GM18511 (cell line): ENCODE data around the gene SLC22A16.
"Not testable (repeated sequence)": the region's sequence is repeated elsewhere in the genome, so short reads cannot be mapped to it uniquely, and the experiment has no call there.

Source experiments
- ATAC-seq: cut with Tn5 transposase; IDR thresholded peaks from one replicate; pipeline ENCODE4 v1.9.1; 2021; ENCODE audit warnings: mild to moderate bottlenecking, moderate library complexity; ENCODE audit not compliant: unreplicated experiment

Gene SLC22A16

GRCh38 chr6:110476046-110476849 lies at the start of gene SLC22A16:
Gene SLC22A16, minus strand, starts transcription at chr6:110476613. Its CDS starts 39 bp downstream, at chr6:110476574.
- no peak for ATAC-seq

- ATAC-seq = no peak
These were observed 48.6 kb upstream of the SLC22A16 start for GRCh38 chr6:110525001-110525400.

GRCh38 chr6:110524305-110524704 lies 47.9 kb upstream of the SLC22A16 start:
- no peak for ATAC-seq

GRCh38 chr6:110523451-110524021 lies 47.1 kb upstream of the SLC22A16 start:
- ATAC-seq = no peak

GRCh38 chr6:110522427-110522826 lies 46.0 kb upstream of the SLC22A16 start:
- ATAC-seq = no peak

- no peak for ATAC-seq
These were observed 44.7 kb upstream of the SLC22A16 start for GRCh38 chr6:110520992-110521543.

GRCh38 chr6:110520209-110520965 lies 44.0 kb upstream of the SLC22A16 start:
- ATAC-seq = no peak

- ATAC-seq = no peak
These were observed 41.3 kb upstream of the SLC22A16 start for GRCh38 chr6:110517601-110518281.

GRCh38 chr6:110517034-110517433 lies 40.6 kb upstream of the SLC22A16 start:
- no peak for ATAC-seq

- ATAC-seq = no peak
These were observed 38.4 kb upstream of the SLC22A16 start for GRCh38 chr6:110514818-110515217.

- ATAC-seq = no peak
These were observed 36.6 kb upstream of the SLC22A16 start for GRCh38 chr6:110512991-110513390.

- not testable (repeated sequence) for ATAC-seq
These were observed 36.1 kb upstream of the SLC22A16 start for GRCh38 chr6:110512549-110512948.

- ATAC-seq = no peak
These were observed 35.0 kb upstream of the SLC22A16 start for GRCh38 chr6:110511401-110511800.

- no peak for ATAC-seq
These were observed 33.3 kb upstream of the SLC22A16 start for GRCh38 chr6:110509617-110510241.

- not testable (repeated sequence) for ATAC-seq
These were observed 28.5 kb upstream of the SLC22A16 start for GRCh38 chr6:110504891-110505290.

- ATAC-seq = no peak
These were observed 19.5 kb upstream of the SLC22A16 start for GRCh38 chr6:110495949-110496348.

GRCh38 chr6:110493253-110493800 lies 16.9 kb upstream of the SLC22A16 start:
- ATAC-seq = no peak

GRCh38 chr6:110492584-110492983 lies 16.2 kb upstream of the SLC22A16 start:
- no peak for ATAC-seq

GRCh38 chr6:110491644-110492317 lies 15.4 kb upstream of the SLC22A16 start:
- no peak for ATAC-seq

GRCh38 chr6:110491299-110491643 lies 14.9 kb upstream of the SLC22A16 start:
- no peak for ATAC-seq
